ENCODE data around the gene ZNF165. TPM values are rescaled to one million over a fixed set of nuclear protein-coding genes. Genes with fewer than 3 reads are reported as not detected.
"Not testable (repeated sequence)": the region's sequence is repeated elsewhere in the genome, so short reads cannot be mapped to it uniquely, and the experiment has no call there.

The ZNF165 gene
- total RNA-seq, 2 experiments from 2014 or later = 2.6 to 3.1 TPM

DNA sequence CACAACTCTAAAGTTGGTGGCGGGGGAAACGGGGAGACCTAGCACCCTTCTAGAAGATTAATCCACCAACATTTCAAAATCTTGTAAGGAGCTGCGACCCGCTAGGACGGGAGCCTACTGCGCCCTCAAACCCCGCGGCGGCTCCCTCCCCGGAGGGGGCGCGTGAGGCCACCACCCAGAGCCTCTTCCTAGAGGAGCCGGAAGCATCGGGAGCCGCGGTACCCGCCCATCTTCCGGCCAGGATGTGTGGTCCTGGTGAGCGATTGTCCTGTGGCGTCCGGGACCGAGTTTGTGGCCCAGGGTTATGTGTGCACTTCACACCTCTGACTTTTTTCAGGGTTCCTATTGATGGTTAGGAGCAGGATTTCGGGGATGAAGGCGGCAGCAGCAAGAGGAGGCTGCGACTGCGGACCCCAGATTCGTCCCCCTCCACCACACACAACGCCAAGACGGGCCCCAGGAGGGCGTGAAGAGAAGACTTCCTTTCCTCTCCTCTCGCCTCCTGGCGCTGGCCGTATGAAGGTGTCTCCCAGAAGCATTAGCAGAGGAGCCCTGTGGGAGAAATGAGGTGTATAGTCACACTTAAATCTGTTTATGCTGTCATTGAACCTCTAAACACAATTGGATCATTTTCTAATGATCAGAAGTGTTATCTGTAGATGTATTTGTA is 10.7 kb downstream of the ZNF165 start:
- Histone ChIP-seq H3K36me3 (ENCODE audit: insufficient read depth, low read length) (peaks cover 45% of the 10 kb centered on the region), H2AFZ (ENCODE audit: low read length) (no peak overlapping the region), H3K9me3 (ENCODE audit: low read length) (no peaks in the 10 kb centered on the region), H3K4me1 (ENCODE audit: insufficient read depth, low read length, poor library complexity, severe bottlenecking) (no peaks in the 10 kb centered on the region), H3K79me2 (ENCODE audit: insufficient read depth, low read depth, low read length) (no peaks in the 10 kb centered on the region), H3K27ac (ENCODE audit: low read depth, low read length, poor library complexity, severe bottlenecking) (no peak overlapping the region), H3K4me3 (ENCODE audit: low read depth, low read length, poor library complexity, severe bottlenecking) (no peak overlapping the region), H4K20me1 (ENCODE audit: insufficient read depth, low read length) (no peaks in the 10 kb centered on the region), H3K9me2 (ENCODE audit: insufficient read depth, low read length) (no peaks in the 10 kb centered on the region), H3K4me2 (ENCODE audit: low read length) (no peak overlapping the region)
- no peak for TF ChIP-seq EZH2phosphoT487 (IDR thresholded peaks at IDR 0.05; ENCODE audit: borderline replicate concordance, low read depth, low read length)
- TF ChIP-seq, protein P1, sequence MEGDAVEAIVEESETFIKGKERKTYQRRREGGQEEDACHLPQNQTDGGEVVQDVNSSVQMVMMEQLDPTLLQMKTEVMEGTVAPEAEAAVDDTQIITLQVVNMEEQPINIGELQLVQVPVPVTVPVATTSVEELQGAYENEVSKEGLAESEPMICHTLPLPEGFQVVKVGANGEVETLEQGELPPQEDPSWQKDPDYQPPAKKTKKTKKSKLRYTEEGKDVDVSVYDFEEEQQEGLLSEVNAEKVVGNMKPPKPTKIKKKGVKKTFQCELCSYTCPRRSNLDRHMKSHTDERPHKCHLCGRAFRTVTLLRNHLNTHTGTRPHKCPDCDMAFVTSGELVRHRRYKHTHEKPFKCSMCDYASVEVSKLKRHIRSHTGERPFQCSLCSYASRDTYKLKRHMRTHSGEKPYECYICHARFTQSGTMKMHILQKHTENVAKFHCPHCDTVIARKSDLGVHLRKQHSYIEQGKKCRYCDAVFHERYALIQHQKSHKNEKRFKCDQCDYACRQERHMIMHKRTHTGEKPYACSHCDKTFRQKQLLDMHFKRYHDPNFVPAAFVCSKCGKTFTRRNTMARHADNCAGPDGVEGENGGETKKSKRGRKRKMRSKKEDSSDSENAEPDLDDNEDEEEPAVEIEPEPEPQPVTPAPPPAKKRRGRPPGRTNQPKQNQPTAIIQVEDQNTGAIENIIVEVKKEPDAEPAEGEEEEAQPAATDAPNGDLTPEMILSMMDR (conservative IDR thresholded peaks at IDR 0.05; ENCODE audit: low read length) = no peak
- ChIA-PET POLR2A (interaction anchor here (0.8 kb wide), 1 partner anchor 267 kb away, joined by 3 read pairs; no protein-coding TSS in a partner anchor), CTCF (ENCODE audit: unreplicated experiment) (no interaction called here)
- intact Hi-C loops (cut with micrococcal nuclease; ENCODE audit: unreplicated experiment) = no loop called here
- no TSS peak for BruUV-seq (replicated peaks)
- DNase-seq (ENCODE audit: low spot score) = no peak

DNA sequence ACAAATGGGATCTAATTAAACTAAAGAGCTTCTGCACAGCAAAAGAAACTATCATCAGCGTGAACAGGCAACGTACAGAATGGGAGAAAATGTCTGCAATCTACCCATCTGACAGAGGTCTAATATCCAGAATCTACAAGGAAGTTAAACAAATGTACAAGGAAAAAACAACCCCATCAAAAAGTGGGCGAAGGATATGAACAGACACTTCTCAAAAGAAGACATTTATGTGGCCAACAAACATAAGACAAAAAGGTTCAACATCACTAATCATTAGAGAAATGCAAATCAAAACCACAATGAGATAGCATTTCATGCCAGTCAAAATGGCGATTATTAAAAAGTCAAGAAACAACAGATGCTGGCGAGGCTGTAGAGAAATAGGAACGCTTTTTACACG is 21.9 kb downstream of the ZNF165 start:
- POLR2A ChIA-PET = interaction anchor here (0.6 kb wide), 1 partner anchor 17 kb away, joined by 4 read pairs; no protein-coding TSS in a partner anchor
- H3K79me2 ChIP-seq (ENCODE audit: insufficient read depth, low read depth, low read length); H3K27ac ChIP-seq (ENCODE audit: low read depth, low read length, poor library complexity, severe bottlenecking); H4K20me1 ChIP-seq (ENCODE audit: insufficient read depth, low read length); intact Hi-C loops (cut with micrococcal nuclease; ENCODE audit: unreplicated experiment); H3K9me3 ChIP-seq (ENCODE audit: low read length); CTCF ChIA-PET (ENCODE audit: unreplicated experiment); BruUV-seq (replicated peaks); H3K36me3 ChIP-seq (ENCODE audit: insufficient read depth, low read length); H3K9me2 ChIP-seq (ENCODE audit: insufficient read depth, low read length); H2AFZ ChIP-seq (ENCODE audit: low read length); H3K4me2 ChIP-seq (ENCODE audit: low read length); H3K4me3 ChIP-seq (ENCODE audit: low read depth, low read length, poor library complexity, severe bottlenecking); DNase-seq (ENCODE audit: low spot score): not testable (repeated sequence)
- peaks cover 23% of the 10 kb centered on the region for H3K4me1 ChIP-seq (ENCODE audit: insufficient read depth, low read length, poor library complexity, severe bottlenecking)

DNA sequence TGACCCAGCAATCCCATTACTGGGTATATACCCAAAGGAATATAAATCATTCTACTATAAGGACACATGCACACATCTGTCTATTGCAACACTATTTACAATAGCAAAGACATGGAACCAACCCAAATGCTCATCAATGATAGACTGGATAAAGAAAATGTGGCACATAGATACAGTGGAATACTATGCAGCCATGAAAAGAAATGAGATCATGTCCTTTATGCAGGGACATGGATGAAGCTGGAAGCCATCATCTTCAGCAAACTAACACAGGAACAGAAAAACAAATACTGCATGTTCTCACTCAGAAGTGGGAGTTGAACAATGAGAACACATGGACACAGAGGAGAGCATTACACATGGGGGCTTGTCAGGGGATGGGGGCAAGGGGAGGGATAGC is 22.3 kb downstream of the ZNF165 start:
- H3K4me2 ChIP-seq (ENCODE audit: low read length); DNase-seq (ENCODE audit: low spot score); H2AFZ ChIP-seq (ENCODE audit: low read length); H3K27ac ChIP-seq (ENCODE audit: low read depth, low read length, poor library complexity, severe bottlenecking); intact Hi-C loops (cut with micrococcal nuclease; ENCODE audit: unreplicated experiment); H4K20me1 ChIP-seq (ENCODE audit: insufficient read depth, low read length); H3K4me3 ChIP-seq (ENCODE audit: low read depth, low read length, poor library complexity, severe bottlenecking); H3K79me2 ChIP-seq (ENCODE audit: insufficient read depth, low read depth, low read length); BruUV-seq (replicated peaks); H3K36me3 ChIP-seq (ENCODE audit: insufficient read depth, low read length); CTCF ChIA-PET (ENCODE audit: unreplicated experiment); H3K9me3 ChIP-seq (ENCODE audit: low read length); H3K9me2 ChIP-seq (ENCODE audit: insufficient read depth, low read length): not testable (repeated sequence)
- POLR2A ChIA-PET = interaction anchor here (0.6 kb wide), 1 partner anchor 30 kb away, joined by 4 read pairs; no protein-coding TSS in a partner anchor
- H3K4me1 ChIP-seq (ENCODE audit: insufficient read depth, low read length, poor library complexity, severe bottlenecking) = peaks cover 23% of the 10 kb centered on the region

All from OCI-LY7 (cell line).